Measurements from ENCODE around the gene SPRY4.
"Not testable (repeated sequence)": the region's sequence is repeated elsewhere in the genome, so short reads cannot be mapped to it uniquely, and the experiment has no call there.

SPRY4 gene

GRCh38 chr5:142334538-142334937, 9.7 kb upstream of the SPRY4 start:
- no peak for DNase-seq (ENCODE audit: low spot score)

- not testable (repeated sequence) for DNase-seq (ENCODE audit: low spot score)
Observed at GRCh38 chr5:142333749-142334148, 8.9 kb upstream of the SPRY4 start.

- DNase-seq (ENCODE audit: low spot score), result no peak
Observed at GRCh38 chr5:142330444-142330843, 5.6 kb upstream of the SPRY4 start.

- no peak for DNase-seq (ENCODE audit: low spot score)
Observed at GRCh38 chr5:142330026-142330425, 5.2 kb upstream of the SPRY4 start.

- peak; percentile 67 for DNase-seq (ENCODE audit: low spot score)
Observed at GRCh38 chr5:142327111-142327842, 2.5 kb upstream of the SPRY4 start.

GRCh38 chr5:142326480-142326938, 1.7 kb upstream of the SPRY4 start:
- no peak for DNase-seq (ENCODE audit: low spot score)

- DNase-seq (ENCODE audit: low spot score), result peak; percentile 65
Observed at GRCh38 chr5:142325725-142326479, 1.1 kb upstream of the SPRY4 start.

- peak; percentile 66 for DNase-seq (ENCODE audit: low spot score)
Observed at GRCh38 chr5:142324136-142324870, 518 bp downstream of the SPRY4 start.

GRCh38 chr5:142323480-142324135, 1.2 kb downstream of the SPRY4 start:
- no peak for DNase-seq (ENCODE audit: low spot score)

GRCh38 chr5:142322747-142323479, 1.9 kb downstream of the SPRY4 start:
- DNase-seq (ENCODE audit: low spot score), result peak; percentile 58

- no peak for DNase-seq (ENCODE audit: low spot score)
Observed at GRCh38 chr5:142322403-142322746, 2.4 kb downstream of the SPRY4 start.

GRCh38 chr5:142320851-142321560, 3.8 kb downstream of the SPRY4 start:
- no peak for DNase-seq (ENCODE audit: low spot score)

- no peak for DNase-seq (ENCODE audit: low spot score)
Observed at GRCh38 chr5:142320430-142320738, 4.4 kb downstream of the SPRY4 start.

GRCh38 chr5:142319560-142320429, 5.0 kb downstream of the SPRY4 start:
- DNase-seq (ENCODE audit: low spot score), result no peak

GRCh38 chr5:142319105-142319504, 5.7 kb downstream of the SPRY4 start:
- DNase-seq (ENCODE audit: low spot score), result no peak

- DNase-seq (ENCODE audit: low spot score), result no peak
Observed at GRCh38 chr5:142317753-142318152, 7.1 kb downstream of the SPRY4 start.

- DNase-seq (ENCODE audit: low spot score), result no peak
Observed at GRCh38 chr5:142317173-142317572, 7.6 kb downstream of the SPRY4 start.

- DNase-seq (ENCODE audit: low spot score), result no peak
Observed at GRCh38 chr5:142316681-142317080, 8.1 kb downstream of the SPRY4 start.

GRCh38 chr5:142316051-142316450, 8.8 kb downstream of the SPRY4 start:
- peak; percentile 26 for DNase-seq (ENCODE audit: low spot score)
